K562 (cell line): ENCODE results near the gene ANKS1B. TPM values are rescaled to one million over a fixed set of nuclear protein-coding genes. Genes with fewer than 3 reads are reported as not detected.

Experiments used
- ATAC-seq: fragments of 200-7000 bp; cut with Tn5 transposase; 3 replicates; pipeline ENCODE4 v1.9.1; 2020; ENCODE audit warnings: moderate library complexity
- BruUV-seq: library from RNA; stranded (reverse); fragments of 400-500 nt; replicated peaks from 2 replicates; lab custom pipeline; 2021; lab: Mats Ljungman, UMichigan
- CTCF ChIA-PET: fragments of 300-600 bp; formaldehyde crosslinking; extraction: SDS; loops from one replicate; lab custom pipeline; 2021; ENCODE audit warnings: low intra/inter-chr PET ratio; lab: Yijun Ruan, JAX
- POLR2A ChIA-PET: fragments of 300-600, 350-650 bp; sonication (Branson Sonifier 250); formaldehyde crosslinking; extraction: SDS; loops from one replicate; lab custom pipeline; 2021; ENCODE audit warnings: antibody characterized with exemption, inconsistent platforms; lab: Yijun Ruan, JAX
- DNase-seq, 4 experiments: peaks; one replicate each; pipeline versions ENCODE4 v3.0.0 to v3.0.0-alpha.2; 2011 to 2018; ENCODE audit warnings: low spot score in 3 of 4, mixed read lengths in 3 of 4; ENCODE audit errors: extremely low read depth in 1 of 4
- FAIRE-seq: peaks from 2 replicates; lab custom pipeline; 2011; peaks lifted over from hg19 to GRCh38; lab: Jason Lieb, UNC
- H2AFZ ChIP-seq: 2 replicates; pipeline ENCODE4 v1.6.0; 2011; ENCODE audit warnings: low read depth, low read length, control low read depth, inconsistent platforms
- H3K27ac ChIP-seq: fragments of 200-600 bp; 3 replicates; pipeline ENCODE4 v1.8.0; 2011; ENCODE audit warnings: low read depth, mild to moderate bottlenecking, control low read depth, inconsistent platforms, low read length, moderate library complexity, mixed read lengths; ENCODE audit errors: extremely low read depth
- H3K27me3 ChIP-seq, 2 experiments: fragments of 300-600 bp in 1 of 2; 2 replicates in 1 of 2; 3 replicates in 1 of 2; pipeline versions ENCODE4 v1.6.0 to v1.8.0; 2011; ENCODE audit warnings: inconsistent platforms in 2 of 2, low read length in 2 of 2, mild to moderate bottlenecking in 1 of 2, mixed read lengths in 1 of 2, moderate library complexity in 1 of 2; ENCODE audit not compliant: control insufficient read depth in 2 of 2, insufficient read depth in 2 of 2
- H3K36me3 ChIP-seq: fragments of 300-600 bp; 3 replicates; pipeline ENCODE4 v1.8.0; 2011; ENCODE audit warnings: mild to moderate bottlenecking, low read length, inconsistent platforms; ENCODE audit not compliant: control insufficient read depth, insufficient read depth
- H3K4me1 ChIP-seq, 2 experiments: fragments of 200-600 bp in 1 of 2; replicated peaks in 1 of 2; 2 replicates in 1 of 2; 3 replicates in 1 of 2; pipeline versions ENCODE4 v1.5.1 to v1.8.0; 2011; ENCODE audit warnings: inconsistent platforms in 2 of 2, low read length in 2 of 2, mild to moderate bottlenecking in 1 of 2, mixed read lengths in 1 of 2, moderate library complexity in 1 of 2; ENCODE audit not compliant: control insufficient read depth in 2 of 2, insufficient read depth in 2 of 2
- H3K4me2 ChIP-seq: 2 replicates; pipeline ENCODE4 v1.6.1; 2011; ENCODE audit warnings: low read length, control low read depth, inconsistent platforms, mixed read lengths; ENCODE audit not compliant: insufficient read depth
- H3K4me3 ChIP-seq: fragments of 200-600 bp; sonication (generic), shearing (Covaris generic); 2 replicates; pipeline ENCODE4 v1.5.1; 2016; ENCODE audit warnings: control low read depth, inconsistent platforms
- H3K79me2 ChIP-seq: fragments of 200-600 bp; 3 replicates; pipeline ENCODE4 v1.8.0; 2011; ENCODE audit warnings: low read length, inconsistent platforms; ENCODE audit not compliant: control insufficient read depth, insufficient read depth
- H3K9ac ChIP-seq, 2 experiments: 2 replicates each; pipeline versions ENCODE4 v1.6.0 to v1.6.1; 2011; ENCODE audit warnings: low read depth in 2 of 2, low read length in 2 of 2, control low read depth in 1 of 2, inconsistent platforms in 1 of 2, mild to moderate bottlenecking in 1 of 2, mixed read lengths in 1 of 2; ENCODE audit not compliant: insufficient read depth in 1 of 2
- H3K9me1 ChIP-seq: one replicate; pipeline ENCODE4 v1.6.0; 2011; ENCODE audit warnings: inconsistent platforms, mild to moderate bottlenecking, low read length, moderate library complexity; ENCODE audit not compliant: control insufficient read depth, insufficient read depth
- H3K9me3 ChIP-seq: replicated peaks from 2 replicates; pipeline ENCODE4 v1.5.1; 2011; ENCODE audit warnings: low read depth, low read length, inconsistent platforms; ENCODE audit not compliant: control insufficient read depth, insufficient read depth
- H4K20me1 ChIP-seq: replicated peaks from 2 replicates; pipeline ENCODE4 v1.6.1; 2011; ENCODE audit warnings: low read length, inconsistent platforms, mixed read lengths; ENCODE audit not compliant: control insufficient read depth, insufficient read depth
- ADNP ChIP-seq: fragments of 200-800 bp; sonication (Bioruptor generic); IDR thresholded peaks from 2 replicates; pipeline ENCODE4 v1.6.1; 2016; ENCODE audit warnings: missing genetic modification characterization, missing compliant biosample characterization
- HNRNPL ChIP-seq: fragments of 200-400 bp; formaldehyde crosslinking; IDR thresholded peaks from 2 replicates; pipeline ENCODE4 v1.6.1; 2017; ENCODE audit warnings: low read depth, mild to moderate bottlenecking, low read length
- MEIS2 ChIP-seq: fragments of 450-650 bp; IDR thresholded peaks from 2 replicates; pipeline ENCODE4 v1.6.1; 2014; ENCODE audit warnings: mild to moderate bottlenecking; ENCODE audit not compliant: partially characterized antibody
- NR1H2 ChIP-seq: sonication (generic); formaldehyde crosslinking; IDR thresholded peaks from 2 replicates; pipeline ENCODE4 v1.4.0; 2020; ENCODE audit warnings: mild to moderate bottlenecking, missing genetic modification reagents
- ZNF717 ChIP-seq: fragments of 250-450 bp; sonication (Bioruptor Pico); IDR thresholded peaks from 2 replicates; pipeline ENCODE4 v1.5.0; 2021
- WGBS: fragments of 100-300 bp; shearing (Covaris generic); methylation state at CpG from one replicate; pipeline ENCODE4 v1.1.6; 2016; ENCODE audit warnings: low coverage, mixed read lengths; ENCODE audit not compliant: insufficient coverage; ENCODE audit errors: missing lambda C conversion rate; 5-methylcytosine and 5-hydroxymethylcytosine counted together
- in situ Hi-C: fragments of 300-500 bp; cut with MboI; formaldehyde crosslinking; loops from 4 replicates; pipeline ENCODE4 v1.15.0; 2018; ENCODE audit warnings: inconsistent platforms, mixed read lengths
- intact Hi-C: fragments of 100-400 bp; cut with micrococcal nuclease; formaldehyde crosslinking; loops from 2 replicates; pipeline ENCODE4 v1.14.2; 2022
- polyA plus RNA-seq, 8 experiments: library from polyadenylated mRNA; depleted of rRNA in 4 of 8; stranded (reverse) in 5 of 8; unstranded in 3 of 8; fragments of >200 nt; fragmentation: Nextera tagmentation in 2 of 8; fragmentation: Illumina TruSeq in 1 of 8; extraction: Ambion mirVana in 2 of 8; extraction: Trizol in 1 of 8; gene quantifications; 2 replicates each; pipeline versions ENCODE4 v1.2.1 to v1.2.3, GENCODE V29; 2011 to 2014; ENCODE audit warnings: inconsistent platforms in 1 of 8, missing spikeins in 1 of 8
- total RNA-seq, 7 experiments: library from RNA; depleted of rRNA in 6 of 7; stranded (reverse); fragments of >200 nt in 6 of 7; fragmentation: Illumina TruSeq in 2 of 7; extraction: Trizol in 2 of 7; gene quantifications; 2 replicates each; pipeline versions ENCODE4 v1.2.1 to v1.2.3, GENCODE V29; 2011 to 2021; ENCODE audit warnings: low replicate concordance in 1 of 7
- TF ChIP-seq, protein P1 (sequence below): fragments of 450-650 bp; formaldehyde crosslinking; IDR thresholded peaks from 2 replicates; pipeline ENCODE4 v1.4.0; 2022; ENCODE audit warnings: missing genetic modification characterization
- TF ChIP-seq, protein P2 (sequence below): fragments of 450-650 bp; formaldehyde crosslinking; conservative IDR thresholded peaks from 2 replicates; pipeline ENCODE4 v1.4.0; 2022; ENCODE audit warnings: mild to moderate bottlenecking, missing genetic modification characterization

The ANKS1B gene
- total and polyA plus RNA-seq, 9 of the 15 experiments (the other 6 are each of a cell fraction or from before 2014, with no cell fraction given): 0.04 to 0.47 (median 0.28) TPM; not detected in 4

DNA sequence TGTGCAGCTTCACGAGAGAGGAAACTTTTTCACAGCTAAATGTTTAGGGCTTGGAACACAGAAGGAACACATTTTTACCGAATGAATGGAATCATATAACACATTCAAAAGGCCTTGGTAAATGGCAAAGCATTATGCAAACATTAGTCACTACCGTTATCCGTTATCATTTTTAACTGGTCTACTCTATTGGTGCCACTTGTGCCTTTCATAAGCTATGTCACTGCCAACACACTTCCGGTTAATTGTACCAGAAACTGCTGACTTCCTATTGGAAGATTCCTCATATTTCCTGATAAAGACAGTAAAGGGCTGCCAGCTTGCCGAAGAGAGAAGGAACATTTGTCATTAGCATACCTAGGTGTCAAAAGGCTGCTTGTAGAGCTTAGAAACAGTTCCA lies 1170.5 kb downstream of the ANKS1B start:
- CTCF ChIA-PET: no interaction called here

More for the DNA sequence above, 1170.5 kb downstream of the ANKS1B start:
- DNase-seq (no peak), FAIRE-seq (no peak), ATAC-seq (no peak)
- POLR2A ChIA-PET: no interaction called here
- no peaks in the 10 kb centered on the region for H3K4me1 ChIP-seq
- H3K79me2 ChIP-seq: no peaks in the 10 kb centered on the region
- no TSS peak for BruUV-seq
- H3K27ac ChIP-seq: no peak overlapping the region
- in situ Hi-C loops (no loop called here), intact Hi-C loops (no loop called here)
- 0 out of 2 replicates have a peak overlapping the region, but pooled peaks have one; percentile 4 for H2AFZ ChIP-seq
- H3K27me3 ChIP-seq: peaks cover 2 to 16% of the 10 kb centered on the region in 2 experiments
- H3K9ac ChIP-seq: no peak overlapping the region
- no peaks in the 10 kb centered on the region for H3K9me1 ChIP-seq
- H4K20me1 ChIP-seq: no peaks in the 10 kb centered on the region
- TF ChIP-seq NR1H2 (CRISPR knock-in tag): no peak
- TF ChIP-seq, protein P1, sequence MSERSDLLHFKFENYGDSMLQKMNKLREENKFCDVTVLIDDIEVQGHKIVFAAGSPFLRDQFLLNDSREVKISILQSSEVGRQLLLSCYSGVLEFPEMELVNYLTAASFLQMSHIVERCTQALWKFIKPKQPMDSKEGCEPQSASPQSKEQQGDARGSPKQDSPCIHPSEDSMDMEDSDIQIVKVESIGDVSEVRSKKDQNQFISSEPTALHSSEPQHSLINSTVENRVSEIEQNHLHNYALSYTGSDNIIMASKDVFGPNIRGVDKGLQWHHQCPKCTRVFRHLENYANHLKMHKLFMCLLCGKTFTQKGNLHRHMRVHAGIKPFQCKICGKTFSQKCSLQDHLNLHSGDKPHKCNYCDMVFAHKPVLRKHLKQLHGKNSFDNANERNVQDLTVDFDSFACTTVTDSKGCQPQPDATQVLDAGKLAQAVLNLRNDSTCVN (CRISPR knock-in tag): no peak
- TF ChIP-seq, protein P2, sequence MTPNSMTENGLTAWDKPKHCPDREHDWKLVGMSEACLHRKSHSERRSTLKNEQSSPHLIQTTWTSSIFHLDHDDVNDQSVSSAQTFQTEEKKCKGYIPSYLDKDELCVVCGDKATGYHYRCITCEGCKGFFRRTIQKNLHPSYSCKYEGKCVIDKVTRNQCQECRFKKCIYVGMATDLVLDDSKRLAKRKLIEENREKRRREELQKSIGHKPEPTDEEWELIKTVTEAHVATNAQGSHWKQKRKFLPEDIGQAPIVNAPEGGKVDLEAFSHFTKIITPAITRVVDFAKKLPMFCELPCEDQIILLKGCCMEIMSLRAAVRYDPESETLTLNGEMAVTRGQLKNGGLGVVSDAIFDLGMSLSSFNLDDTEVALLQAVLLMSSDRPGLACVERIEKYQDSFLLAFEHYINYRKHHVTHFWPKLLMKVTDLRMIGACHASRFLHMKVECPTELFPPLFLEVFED (CRISPR knock-in tag): no peak
- no peak for TF ChIP-seq ZNF717 (CRISPR knock-in tag)
- TF ChIP-seq MEIS2: no peak
- TF ChIP-seq HNRNPL: no peak
- TF ChIP-seq ADNP (tag): no peak
- H3K4me2 ChIP-seq: no peak overlapping the region; the same call in 1 of the 2 replicates
- no peaks in the 10 kb centered on the region for H3K9me3 ChIP-seq
- H3K36me3 ChIP-seq: no peaks in the 10 kb centered on the region
- H3K4me3 ChIP-seq: no peak overlapping the region
- 7% methylated on average over 6 of the region's 6 CpGs for WGBS
